Measurements from ENCODE around the gene ADGRB3.

The ADGRB3 gene

DNA sequence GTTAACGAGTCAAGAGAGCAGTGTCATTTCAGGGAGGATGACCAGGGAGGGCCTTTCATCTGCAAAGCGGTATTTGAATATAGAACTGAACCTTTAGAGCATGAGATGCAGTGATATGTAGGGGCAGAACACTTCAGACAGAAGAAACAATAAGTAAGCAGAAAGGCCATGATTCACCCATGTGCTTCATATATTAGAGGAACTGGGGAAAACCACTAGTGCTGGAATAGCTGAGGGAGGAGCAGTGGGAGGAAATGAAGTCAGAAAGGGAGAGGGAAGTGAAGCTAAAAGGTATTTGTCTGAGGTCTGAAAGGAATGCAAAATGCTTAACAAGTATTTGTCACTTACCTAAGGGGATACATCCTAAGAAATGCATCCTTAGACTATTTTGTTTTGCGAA, 391.2 kb downstream of the ADGRB3 start:
- no peak for DNase-seq (ENCODE audit: extremely low read depth, low read depth)
- TF ChIP-seq, protein P1, sequence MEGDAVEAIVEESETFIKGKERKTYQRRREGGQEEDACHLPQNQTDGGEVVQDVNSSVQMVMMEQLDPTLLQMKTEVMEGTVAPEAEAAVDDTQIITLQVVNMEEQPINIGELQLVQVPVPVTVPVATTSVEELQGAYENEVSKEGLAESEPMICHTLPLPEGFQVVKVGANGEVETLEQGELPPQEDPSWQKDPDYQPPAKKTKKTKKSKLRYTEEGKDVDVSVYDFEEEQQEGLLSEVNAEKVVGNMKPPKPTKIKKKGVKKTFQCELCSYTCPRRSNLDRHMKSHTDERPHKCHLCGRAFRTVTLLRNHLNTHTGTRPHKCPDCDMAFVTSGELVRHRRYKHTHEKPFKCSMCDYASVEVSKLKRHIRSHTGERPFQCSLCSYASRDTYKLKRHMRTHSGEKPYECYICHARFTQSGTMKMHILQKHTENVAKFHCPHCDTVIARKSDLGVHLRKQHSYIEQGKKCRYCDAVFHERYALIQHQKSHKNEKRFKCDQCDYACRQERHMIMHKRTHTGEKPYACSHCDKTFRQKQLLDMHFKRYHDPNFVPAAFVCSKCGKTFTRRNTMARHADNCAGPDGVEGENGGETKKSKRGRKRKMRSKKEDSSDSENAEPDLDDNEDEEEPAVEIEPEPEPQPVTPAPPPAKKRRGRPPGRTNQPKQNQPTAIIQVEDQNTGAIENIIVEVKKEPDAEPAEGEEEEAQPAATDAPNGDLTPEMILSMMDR (IDR thresholded peaks at IDR 0.05; ENCODE audit: low read depth, low read length): no peak

DNA sequence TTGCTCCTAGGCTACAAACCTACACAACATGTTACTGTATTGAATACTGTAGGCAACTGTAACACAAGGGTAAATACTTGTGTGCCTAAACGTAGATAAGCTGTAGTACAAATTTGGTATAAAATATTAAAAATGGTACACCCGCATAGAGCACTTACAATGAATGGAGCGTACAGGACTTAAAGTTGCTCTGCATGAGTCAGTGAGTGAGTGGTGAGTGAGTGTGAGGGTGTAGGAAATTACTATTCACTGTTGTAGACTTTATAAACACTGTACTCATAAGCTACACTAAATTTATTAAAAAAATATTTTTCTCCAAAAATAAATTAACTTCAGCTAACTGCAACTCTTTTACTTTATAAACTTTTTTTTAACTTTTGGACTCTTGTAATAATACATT, 391.6 kb downstream of the ADGRB3 start:
- DNase-seq (ENCODE audit: extremely low read depth, low read depth): no peak
- TF ChIP-seq, protein P1 (IDR thresholded peaks at IDR 0.05; ENCODE audit: low read depth, low read length): no peak

DNA sequence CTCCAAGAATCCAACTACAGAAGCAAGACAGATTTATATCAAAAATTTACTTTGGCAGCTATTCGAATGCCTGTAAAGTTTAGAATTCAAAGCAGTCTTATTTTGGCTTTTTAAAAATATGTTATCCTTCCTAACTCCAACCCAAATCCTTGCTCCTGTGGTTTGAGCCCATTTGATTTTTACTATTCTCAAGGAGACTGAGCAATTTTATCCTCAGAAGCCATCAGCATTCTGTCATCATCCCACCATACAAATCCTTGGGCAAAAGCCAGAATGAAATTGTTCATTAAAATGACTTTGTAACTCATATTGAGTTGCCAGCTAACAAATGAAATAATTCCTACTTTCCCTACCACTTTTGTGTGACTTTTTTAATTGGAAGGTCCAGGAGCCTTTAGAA, 392.8 kb downstream of the ADGRB3 start:
- TF ChIP-seq, protein P1 (IDR thresholded peaks at IDR 0.05; ENCODE audit: low read depth, low read length): no peak
- no peak for DNase-seq (ENCODE audit: extremely low read depth, low read depth)

DNA sequence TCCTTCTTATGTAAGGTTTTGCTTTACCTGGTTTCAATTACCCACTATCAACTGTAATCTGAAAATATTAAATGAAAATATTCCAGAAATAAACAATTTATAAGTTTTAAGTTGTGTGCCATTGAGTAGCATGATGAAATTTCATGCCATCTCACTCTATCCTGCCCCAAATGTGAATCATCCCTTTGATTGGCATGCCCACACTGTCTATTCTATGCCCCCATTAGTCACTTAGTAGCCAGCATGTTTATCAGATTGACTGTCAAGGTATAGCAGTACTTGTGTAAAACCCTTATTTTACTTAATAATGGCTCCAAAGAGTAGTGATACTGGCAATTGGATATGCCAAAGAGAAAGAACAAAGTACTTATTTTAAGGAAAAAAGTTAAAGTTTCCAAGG, 403.8 kb downstream of the ADGRB3 start:
- no peak for DNase-seq (ENCODE audit: extremely low read depth, low read depth)
- TF ChIP-seq, protein P1 (IDR thresholded peaks at IDR 0.05; ENCODE audit: low read depth, low read length): no peak

DNA sequence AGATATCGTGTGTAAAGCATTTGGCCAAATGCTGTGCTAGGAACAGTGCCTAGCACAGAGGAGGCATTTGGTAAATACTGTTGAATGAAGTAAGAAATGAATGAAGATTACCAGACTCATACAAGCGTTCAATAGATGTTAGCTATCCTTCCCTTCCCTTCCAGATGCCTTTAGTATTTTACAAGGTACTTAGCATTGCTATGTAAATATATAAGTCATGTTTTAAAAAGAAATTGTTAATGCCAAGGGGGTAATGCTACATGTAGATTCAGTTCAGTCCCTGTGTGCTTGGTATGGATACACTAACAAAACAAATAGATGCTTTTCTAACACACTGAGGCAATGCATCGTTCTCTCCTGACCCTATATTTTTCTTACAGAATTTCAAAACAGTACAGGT, 407.2 kb downstream of the ADGRB3 start:
- TF ChIP-seq, protein P1 (IDR thresholded peaks at IDR 0.05; ENCODE audit: low read depth, low read length): no peak
- DNase-seq (ENCODE audit: extremely low read depth, low read depth): no peak

DNA sequence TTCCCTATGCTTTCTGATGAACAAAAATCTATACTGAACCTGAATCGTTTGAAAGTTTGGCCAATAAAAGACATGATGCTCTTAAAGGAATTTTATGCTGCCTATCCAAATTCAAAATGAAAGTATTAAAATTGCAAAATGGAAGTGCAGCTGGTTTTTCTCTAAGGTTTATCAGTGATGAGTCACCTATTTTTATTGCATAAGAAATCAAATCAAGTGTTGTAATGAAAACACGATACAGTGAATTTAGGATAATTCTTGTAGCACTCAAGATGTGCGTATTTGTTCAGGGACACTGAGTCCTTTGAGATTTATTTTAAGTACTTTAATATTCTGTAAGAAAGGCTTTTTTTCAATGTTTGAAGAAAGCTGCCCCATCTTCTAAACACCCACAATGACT, 409.5 kb downstream of the ADGRB3 start:
- DNase-seq (ENCODE audit: extremely low read depth, low read depth): no peak
- TF ChIP-seq, protein P1 (IDR thresholded peaks at IDR 0.05; ENCODE audit: low read depth, low read length): no peak

DNA sequence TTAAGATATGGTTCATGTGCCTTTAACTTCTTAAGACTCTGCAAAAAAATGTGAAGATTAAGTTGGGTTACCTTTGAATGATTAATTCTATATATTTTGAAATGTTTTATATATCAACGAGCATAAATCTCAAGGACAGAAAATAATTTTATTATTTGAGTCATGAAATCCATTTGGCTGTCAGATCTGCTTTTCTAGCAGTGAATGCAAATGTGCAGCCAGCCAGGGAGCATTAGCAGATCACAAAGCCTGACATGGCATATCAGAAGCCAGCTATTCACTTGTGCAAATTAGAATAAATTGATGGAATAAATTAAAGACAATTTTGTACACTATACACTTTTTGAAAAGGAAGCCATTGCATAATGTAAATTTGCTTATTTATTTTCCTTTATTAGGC, 424.3 kb downstream of the ADGRB3 start:
- DNase-seq (ENCODE audit: extremely low read depth, low read depth): no peak
- TF ChIP-seq, protein P1 (IDR thresholded peaks at IDR 0.05; ENCODE audit: low read depth, low read length): no peak

Data from AG09319 (cell line).